Cardiac muscle cell (in vitro differentiated cells and primary cell): ENCODE results near the gene CTNND2. TPM values are rescaled to one million over a fixed set of nuclear protein-coding genes. Genes with fewer than 3 reads are reported as not detected.

Source experiments
- DNase-seq, 2 donors: peaks; one replicate each; pipeline versions ENCODE4 v3.0.0 to v3.0.0-alpha.2; 2010 to 2017; ENCODE audit warnings: low read depth in 1 of 2, low spot score in 1 of 2
- H3K27ac ChIP-seq: fragments of 200-600 bp; sonication (generic); 2 replicates; pipeline ENCODE4 v1.5.1; 2016
- H3K27me3 ChIP-seq: fragments of 200-600 bp; sonication (generic); 2 replicates; pipeline ENCODE4 v1.6.0; 2016; ENCODE audit warnings: control low read depth
- H3K36me3 ChIP-seq: fragments of 200-600 bp; sonication (generic); 2 replicates; pipeline ENCODE4 v1.5.1; 2016; ENCODE audit warnings: control low read depth
- H3K4me1 ChIP-seq: fragments of 200-600 bp; sonication (generic); 2 replicates; pipeline ENCODE4 v1.8.1; 2017; ENCODE audit warnings: low read depth, mild to moderate bottlenecking, mixed run types
- H3K4me3 ChIP-seq: fragments of 200-600 bp; sonication (generic); 2 replicates; pipeline ENCODE4 v1.5.1; 2016; ENCODE audit warnings: mild to moderate bottlenecking
- H3K9me3 ChIP-seq: fragments of 200-600 bp; sonication (generic); 2 replicates; pipeline ENCODE4 v1.5.1; 2017; ENCODE audit warnings: low read depth, mild to moderate bottlenecking, control low read depth
- CTCF ChIP-seq: IDR thresholded peaks from 2 replicates; pipeline ENCODE4 v1.5.1; 2012; ENCODE audit warnings: low read depth, mild to moderate bottlenecking, low read length
- polyA plus RNA-seq: library from polyadenylated mRNA; unstranded; fragments of >200 nt; fragmentation: Nextera tagmentation; extraction: Ambion mirVana; gene quantifications from 2 replicates; pipeline ENCODE4 v1.2.1, GENCODE V29; 2016
- total RNA-seq: library from RNA; depleted of rRNA; stranded (reverse); fragments of >200 nt; gene quantifications from 2 replicates; pipeline ENCODE4 v1.2.3, GENCODE V29; 2016

CTNND2 gene
- total and polyA plus RNA-seq, 2 experiments from 2014 or later: 11.0 to 12.7 TPM

- Histone ChIP-seq H3K4me1 (no peaks in the 10 kb centered on the region), H3K4me3 (no peak overlapping the region), H3K27me3 (no peaks in the 10 kb centered on the region), H3K27ac (no peak overlapping the region), H3K36me3 (no peaks in the 10 kb centered on the region), H3K9me3 (no peaks in the 10 kb centered on the region)
- no peak for DNase-seq
- no peak for TF ChIP-seq CTCF
Observed at GRCh38 chr5:11126844-11127243, 777.4 kb downstream of the CTNND2 start.

- no peaks in the 10 kb centered on the region for H3K36me3 ChIP-seq
- TF ChIP-seq CTCF: no peak
Observed at GRCh38 chr5:11121885-11122284, 782.4 kb downstream of the CTNND2 start.

GRCh38 chr5:11110128-11110527 is 794.1 kb downstream of the CTNND2 start:
- Histone ChIP-seq H3K27ac (no peak overlapping the region), H3K36me3 (no peaks in the 10 kb centered on the region), H3K9me3 (no peaks in the 10 kb centered on the region), H3K4me1 (no peaks in the 10 kb centered on the region), H3K27me3 (no peaks in the 10 kb centered on the region), H3K4me3 (no peak overlapping the region)
- DNase-seq: no peak
- TF ChIP-seq CTCF: no peak

More at GRCh38 chr5:11121885-11122284, 782.4 kb downstream of the CTNND2 start:
- no peak overlapping the region for H3K27ac ChIP-seq
- H3K9me3 ChIP-seq: no peaks in the 10 kb centered on the region
- H3K4me1 ChIP-seq: no peaks in the 10 kb centered on the region
- H3K27me3 ChIP-seq: no peaks in the 10 kb centered on the region
- no peak for DNase-seq
- no peak overlapping the region for H3K4me3 ChIP-seq

- no peaks in the 10 kb centered on the region for H3K27me3 ChIP-seq
- no peak for TF ChIP-seq CTCF
- DNase-seq: no peak
- H3K4me3 ChIP-seq: no peak overlapping the region
- H3K36me3 ChIP-seq: no peaks in the 10 kb centered on the region
- no peaks in the 10 kb centered on the region for H3K9me3 ChIP-seq
- H3K27ac ChIP-seq: no peak overlapping the region
- no peaks in the 10 kb centered on the region for H3K4me1 ChIP-seq
Observed at GRCh38 chr5:11105696-11106095, 798.5 kb downstream of the CTNND2 start.

GRCh38 chr5:11104651-11105112 is 799.6 kb downstream of the CTNND2 start:
- H3K27me3 ChIP-seq: no peaks in the 10 kb centered on the region
- H3K9me3 ChIP-seq: no peaks in the 10 kb centered on the region
- no peak overlapping the region for H3K4me3 ChIP-seq
- H3K27ac ChIP-seq: no peak overlapping the region
- no peak for TF ChIP-seq CTCF
- no peak for DNase-seq
- H3K4me1 ChIP-seq: no peaks in the 10 kb centered on the region
- H3K36me3 ChIP-seq: no peaks in the 10 kb centered on the region

GRCh38 chr5:11104210-11104609 is 800.0 kb downstream of the CTNND2 start:
- no peak overlapping the region for H3K27ac ChIP-seq
- no peak for TF ChIP-seq CTCF
- no peaks in the 10 kb centered on the region for H3K9me3 ChIP-seq
- no peak for DNase-seq
- H3K4me3 ChIP-seq: no peak overlapping the region
- H3K36me3 ChIP-seq: no peaks in the 10 kb centered on the region
- H3K4me1 ChIP-seq: no peaks in the 10 kb centered on the region
- no peaks in the 10 kb centered on the region for H3K27me3 ChIP-seq
